ENCODE results near the gene ATXN7L3. TPM values are rescaled to one million over a fixed set of nuclear protein-coding genes. Genes with fewer than 3 reads are reported as not detected.
"Not testable (repeated sequence)": the region's sequence is repeated elsewhere in the genome, so short reads cannot be mapped to it uniquely, and the experiment has no call there.

Gene ATXN7L3
- total RNA-seq, 1 experiment from 2014 or later: 93.1 TPM

GRCh38 chr17:44147812-44148211, 51.9 kb downstream of the ATXN7L3 start:
- Mint-ChIP-seq H3K27me3 (ENCODE audit: unreplicated experiment) (no peaks in the 10 kb centered on the region), H3K27ac (ENCODE audit: unreplicated experiment) (no peak overlapping the region), H3K4me1 (ENCODE audit: low read depth, unreplicated experiment) (no peaks in the 10 kb centered on the region), H3K9me3 (ENCODE audit: low read depth, unreplicated experiment) (no peaks in the 10 kb centered on the region), H3K36me3 (ENCODE audit: insufficient read depth, unreplicated experiment) (peaks cover 26% of the 10 kb centered on the region), H3K4me3 (ENCODE audit: low read depth, unreplicated experiment) (no peak overlapping the region)
- no peak for TF ChIP-seq CTCF (IDR thresholded peaks at IDR 0.05; ENCODE audit: unreplicated experiment)
- no TSS peak for BruUV-seq (replicated peaks)
- no peak for DNase-seq
- intact Hi-C loops (cut with micrococcal nuclease; ENCODE audit: unreplicated experiment): no loop called here
- CTCF ChIA-PET: no interaction called here

- Mint-ChIP-seq H3K4me3 (ENCODE audit: low read depth, unreplicated experiment) (no peak overlapping the region), H3K9me3 (ENCODE audit: low read depth, unreplicated experiment) (no peaks in the 10 kb centered on the region), H3K27ac (ENCODE audit: unreplicated experiment) (no peak overlapping the region), H3K4me1 (ENCODE audit: low read depth, unreplicated experiment) (peaks cover under 1% of the 10 kb centered on the region), H3K27me3 (ENCODE audit: unreplicated experiment) (no peaks in the 10 kb centered on the region), H3K36me3 (ENCODE audit: insufficient read depth, unreplicated experiment) (peaks cover 27% of the 10 kb centered on the region)
- DNase-seq: no peak
- no TSS peak for BruUV-seq (replicated peaks)
- CTCF ChIA-PET: interaction anchor here (0.7 kb wide), 1 partner anchor 211 kb away, joined by 3 read pairs; no protein-coding TSS in a partner anchor
- no peak for TF ChIP-seq CTCF (IDR thresholded peaks at IDR 0.05; ENCODE audit: unreplicated experiment)
- intact Hi-C loops (cut with micrococcal nuclease; ENCODE audit: unreplicated experiment): no loop called here
Measured at GRCh38 chr17:44146375-44147346, 53.0 kb downstream of the ATXN7L3 start.

- CTCF ChIA-PET: interaction anchor here (0.7 to 1.3 kb wide), 2 partner anchors 22 to 1257 kb away, joined by 4 to 7 read pairs; no protein-coding TSS in a partner anchor
- no peak for TF ChIP-seq CTCF (IDR thresholded peaks at IDR 0.05; ENCODE audit: unreplicated experiment)
- TSS peak; percentile 4 for BruUV-seq (replicated peaks)
- no peak for DNase-seq
- no peak overlapping the region for H3K27ac Mint-ChIP-seq (ENCODE audit: unreplicated experiment)
- H3K27me3 Mint-ChIP-seq (ENCODE audit: unreplicated experiment): no peaks in the 10 kb centered on the region
- no peak overlapping the region for H3K4me3 Mint-ChIP-seq (ENCODE audit: low read depth, unreplicated experiment)
- H3K36me3 Mint-ChIP-seq (ENCODE audit: insufficient read depth, unreplicated experiment): peaks cover 33% of the 10 kb centered on the region
- H3K9me3 Mint-ChIP-seq (ENCODE audit: low read depth, unreplicated experiment): no peaks in the 10 kb centered on the region
- intact Hi-C loops (cut with micrococcal nuclease; ENCODE audit: unreplicated experiment): no loop called here
- H3K4me1 Mint-ChIP-seq (ENCODE audit: low read depth, unreplicated experiment): peaks cover 7% of the 10 kb centered on the region
Measured at GRCh38 chr17:44144966-44145739, 54.5 kb downstream of the ATXN7L3 start.

GRCh38 chr17:44143921-44144320, 55.8 kb downstream of the ATXN7L3 start:
- H3K9me3 Mint-ChIP-seq (ENCODE audit: low read depth, unreplicated experiment); intact Hi-C loops (cut with micrococcal nuclease; ENCODE audit: unreplicated experiment); H3K27me3 Mint-ChIP-seq (ENCODE audit: unreplicated experiment); H3K27ac Mint-ChIP-seq (ENCODE audit: unreplicated experiment); H3K4me1 Mint-ChIP-seq (ENCODE audit: low read depth, unreplicated experiment); BruUV-seq (replicated peaks); H3K4me3 Mint-ChIP-seq (ENCODE audit: low read depth, unreplicated experiment); DNase-seq: not testable (repeated sequence)
- H3K36me3 Mint-ChIP-seq (ENCODE audit: insufficient read depth, unreplicated experiment): peaks cover 34% of the 10 kb centered on the region
- CTCF ChIA-PET: interaction anchor here (1.3 kb wide), 1 partner anchor 21 kb away, joined by 4 read pairs; no protein-coding TSS in a partner anchor

Small RNA genes lying within 50 kb of the gene (microRNA-seq; reads per million reads assigned to microRNA genes)
- gene MIR6782: not detected

Other genes starting within 250 kb of the ATXN7L3 start
- not detected in 2 replicates for gene PYY, start 245.9 kb downstream of the ATXN7L3 start, total RNA-seq (2022)
- gene NAGS, start 195.3 kb downstream of the ATXN7L3 start, total RNA-seq (2022): 1.3 and 1.6 TPM in 2 replicates
- gene TMEM101, start 184.9 kb downstream of the ATXN7L3 start, total RNA-seq (2022): 41.8 and 43.8 TPM in 2 replicates
- 79.5 and 90.6 TPM in 2 replicates for gene LSM12, start 133.2 kb downstream of the ATXN7L3 start, total RNA-seq (2022)
- 99.6 and 103 TPM in 2 replicates for gene G6PC3, start 129.1 kb downstream of the ATXN7L3 start, total RNA-seq (2022)
- gene HDAC5, start 76.2 kb downstream of the ATXN7L3 start, total RNA-seq (2022): 22.4 and 22.8 TPM in 2 replicates
- gene HROB, start 58.0 kb downstream of the ATXN7L3 start, total RNA-seq (2022): 24.4 and 24.8 TPM in 2 replicates
- gene ASB16, start 29.2 kb downstream of the ATXN7L3 start, total RNA-seq (2022): 0.19 TPM in 1 of 2 replicates, not detected in the other
- 56.0 and 58.8 TPM in 2 replicates for gene TMUB2, start 12.9 kb downstream of the ATXN7L3 start, total RNA-seq (2022)
- 92.1 and 94.2 TPM in 2 replicates for gene UBTF, start 19.8 kb upstream of the ATXN7L3 start, total RNA-seq (2022)
- gene SLC4A1, start 68.3 kb upstream of the ATXN7L3 start, total RNA-seq (2022): not detected in 2 replicates
- 0.86 and 1.2 TPM in 2 replicates for gene RUNDC3A, start 108.7 kb upstream of the ATXN7L3 start, total RNA-seq (2022)
- gene SLC25A39, start 124.9 kb upstream of the ATXN7L3 start, total RNA-seq (2022): 271 and 297 TPM in 2 replicates
- gene GRN, start 145.4 kb upstream of the ATXN7L3 start, total RNA-seq (2022): 376 and 480 TPM in 2 replicates
- 0.95 and 2.0 TPM in 2 replicates for gene FAM171A2, start 164.0 kb upstream of the ATXN7L3 start, total RNA-seq (2022)
- gene ITGA2B, start 189.8 kb upstream of the ATXN7L3 start, total RNA-seq (2022): 1.2 and 1.6 TPM in 2 replicates

Measured in Calu3 (cell line).